ENCODE data around the gene CACNA1D.

The CACNA1D gene

DNA sequence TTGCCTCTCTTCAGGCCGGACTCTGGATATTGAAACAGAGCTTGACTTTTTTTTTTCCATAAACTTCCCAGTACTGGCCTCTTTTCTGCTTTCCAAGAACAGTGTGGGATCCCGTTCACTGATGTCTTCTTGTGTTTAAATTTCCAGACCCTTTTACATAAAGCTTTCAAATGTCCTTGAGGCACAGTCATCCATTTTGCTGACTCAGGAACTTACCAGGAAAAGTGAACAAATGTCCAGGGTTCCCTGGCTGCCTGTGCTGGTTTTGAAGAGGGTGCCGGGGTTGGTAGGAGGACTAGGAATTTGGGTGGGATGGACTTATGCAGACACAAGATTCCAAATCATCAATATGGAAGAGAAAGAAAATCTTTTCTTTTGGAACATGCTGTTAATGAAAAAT, 283.7 kb downstream of the CACNA1D start:
- no peak for DNase-seq (ENCODE audit: low read depth in 2 of 2)

DNA sequence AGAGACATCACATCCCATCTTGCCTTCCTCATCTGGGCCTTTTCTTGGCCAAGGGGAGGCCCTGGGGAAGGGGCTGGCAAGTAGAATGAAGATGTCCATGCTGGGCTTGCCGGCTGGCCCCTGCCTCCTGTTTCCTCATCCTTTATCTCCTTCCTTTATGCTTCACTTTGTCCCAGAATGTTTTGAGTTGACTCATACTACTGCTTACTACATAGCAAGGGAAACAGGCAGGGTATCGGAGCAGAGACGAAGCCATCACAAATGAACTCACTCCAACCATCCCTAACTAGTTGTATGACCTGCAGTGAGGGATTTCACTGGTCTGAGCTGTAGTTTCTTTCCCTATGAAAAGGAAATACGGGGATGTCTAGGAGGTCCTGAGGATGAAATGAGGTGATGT, 285.8 kb downstream of the CACNA1D start:
- no peak for DNase-seq (ENCODE audit: low read depth in 2 of 2)

DNA sequence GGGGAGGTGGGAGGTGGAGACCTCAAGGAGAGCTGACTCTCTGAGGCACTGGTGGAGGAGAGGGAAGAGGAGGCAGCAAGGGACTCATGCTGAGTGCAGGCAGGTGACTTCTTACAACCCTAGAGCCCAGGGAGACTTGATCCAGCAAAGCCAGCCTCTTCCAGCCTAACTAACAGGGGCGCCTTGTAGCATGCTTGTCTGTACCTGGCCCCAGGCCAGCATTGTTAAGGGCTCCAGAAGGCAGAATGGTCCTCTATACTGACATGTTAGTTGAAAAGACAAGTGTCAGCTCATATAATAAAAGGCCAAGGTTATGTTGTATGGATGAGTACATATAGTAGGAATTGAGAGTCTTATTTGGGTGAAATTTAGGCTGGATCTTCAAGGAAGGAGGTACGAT, 286.4 kb downstream of the CACNA1D start:
- DNase-seq (ENCODE audit: low read depth in 2 of 2) = no peak

DNA sequence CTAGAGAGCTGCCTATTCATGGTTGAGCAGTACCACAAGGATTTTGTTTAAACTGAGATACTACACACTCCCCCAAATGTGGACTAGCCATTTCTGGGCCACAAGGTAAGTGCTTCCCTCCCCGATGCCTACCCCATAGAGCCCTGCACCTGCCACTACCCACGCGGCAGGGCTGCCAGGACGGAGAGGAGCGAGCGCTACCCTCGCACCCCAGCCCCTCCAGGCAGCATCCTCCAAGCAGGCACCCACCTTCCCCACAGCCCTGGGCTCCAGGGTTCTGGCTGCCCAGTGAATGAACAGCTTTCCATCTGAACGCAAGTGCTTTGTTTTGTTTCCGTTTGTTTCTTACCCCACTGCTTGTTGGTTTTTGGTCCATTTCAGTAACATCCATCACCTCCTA, 292.6 kb downstream of the CACNA1D start:
- DNase-seq (ENCODE audit: low read depth in 2 of 2) = no peak

DNA sequence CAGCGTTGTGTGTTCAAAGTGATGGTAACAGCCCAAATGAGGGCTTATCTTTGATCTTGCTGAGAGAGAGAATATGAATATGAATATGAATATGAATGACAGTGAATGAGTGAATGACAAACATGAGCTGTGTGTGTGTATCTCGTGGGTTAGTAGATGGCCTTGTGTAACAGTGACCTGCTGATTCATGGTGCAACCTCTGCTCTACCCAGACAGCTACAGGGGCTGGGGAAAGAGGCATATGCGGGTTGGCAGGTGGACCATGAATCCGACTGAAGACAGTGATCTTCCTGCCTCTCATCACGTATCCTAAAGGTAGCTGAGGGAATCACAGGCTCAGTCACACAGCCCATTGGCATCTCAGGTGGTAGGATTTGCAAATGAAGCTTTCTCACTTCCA, 293.6 kb downstream of the CACNA1D start:
- DNase-seq (ENCODE audit: low read depth in 2 of 2) = no peak

DNA sequence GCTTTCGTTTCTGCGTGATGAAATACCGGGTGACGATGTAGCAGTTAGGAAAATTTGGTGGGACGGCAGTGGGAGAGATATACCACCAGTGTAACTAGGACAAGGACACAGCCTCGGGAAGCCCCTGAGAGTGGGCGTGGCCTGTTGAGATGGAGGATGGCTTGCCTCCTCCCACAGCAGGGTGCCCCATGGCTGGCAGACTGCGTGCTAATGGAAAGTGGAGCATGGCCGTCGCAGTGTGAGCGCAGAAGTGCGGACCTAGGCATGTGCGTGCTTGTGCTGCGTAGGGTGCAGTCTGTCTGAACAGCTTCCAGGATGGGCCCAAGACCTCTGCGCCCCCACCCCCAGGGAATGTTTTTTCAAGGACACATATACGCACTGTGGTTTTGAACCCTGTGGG, 295.0 kb downstream of the CACNA1D start:
- no peak for DNase-seq (ENCODE audit: low read depth in 2 of 2)

DNA sequence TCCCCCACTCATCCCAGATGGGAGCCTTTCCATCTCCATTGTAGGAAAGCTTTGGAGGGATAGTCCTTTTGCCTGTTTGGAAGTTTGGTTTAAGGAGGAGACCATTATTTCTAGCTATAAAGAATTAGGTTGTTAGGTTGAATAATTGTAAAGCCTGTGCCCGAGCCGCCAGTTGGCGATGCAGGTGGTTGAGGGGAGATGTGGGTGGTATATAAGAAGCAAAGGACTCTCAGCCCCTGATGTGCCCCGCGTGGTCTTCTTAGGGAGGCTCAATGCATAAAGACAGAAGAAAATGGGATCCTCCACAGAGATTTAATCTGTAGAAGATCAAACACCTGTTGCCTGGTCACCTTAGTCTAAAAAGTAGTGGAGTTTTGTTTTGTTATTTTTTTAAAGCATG, 296.1 kb downstream of the CACNA1D start:
- no peak for DNase-seq (ENCODE audit: low read depth in 2 of 2)

DNA sequence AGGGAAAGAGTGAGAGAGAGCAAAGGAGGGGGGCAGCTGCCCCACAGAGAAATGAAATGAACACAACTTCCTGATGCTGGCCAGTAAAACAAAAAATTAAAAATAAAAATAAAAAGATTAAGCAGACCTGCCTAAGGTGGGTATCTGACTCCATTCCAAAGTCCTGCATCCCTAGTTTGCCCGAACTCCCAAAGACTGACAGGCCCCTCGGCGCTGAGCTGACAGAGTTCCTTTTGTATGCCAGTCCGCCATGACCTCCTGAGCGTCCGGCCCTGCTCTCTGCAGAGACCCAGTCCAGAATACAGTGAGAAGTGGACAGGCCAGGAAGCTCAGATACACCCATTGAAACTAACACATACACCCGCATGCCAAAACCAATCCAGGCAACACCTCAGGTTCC, 296.9 kb downstream of the CACNA1D start:
- DNase-seq (ENCODE audit: low read depth in 2 of 2) = no peak

DNA sequence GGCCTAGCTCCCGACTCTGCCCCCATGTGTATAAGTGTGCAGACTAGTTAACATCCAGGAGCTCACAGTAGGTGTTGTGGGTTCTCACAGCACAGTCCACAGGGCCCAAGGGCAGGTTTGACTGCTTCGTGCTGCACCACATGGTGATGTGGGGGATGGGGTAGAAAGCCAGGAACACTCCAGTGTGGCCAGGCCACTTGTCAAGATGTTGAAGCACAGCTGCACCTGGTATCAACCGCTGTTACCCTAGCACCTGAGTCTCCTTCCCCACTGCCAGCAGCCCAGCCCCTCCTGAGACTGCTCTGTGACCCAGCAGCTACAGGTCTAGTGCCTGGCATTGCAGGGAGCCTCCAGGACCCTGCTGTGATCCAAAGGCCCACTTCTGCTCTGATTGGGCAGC, 298.5 kb downstream of the CACNA1D start:
- DNase-seq (ENCODE audit: low read depth in 2 of 2) = no peak

DNA sequence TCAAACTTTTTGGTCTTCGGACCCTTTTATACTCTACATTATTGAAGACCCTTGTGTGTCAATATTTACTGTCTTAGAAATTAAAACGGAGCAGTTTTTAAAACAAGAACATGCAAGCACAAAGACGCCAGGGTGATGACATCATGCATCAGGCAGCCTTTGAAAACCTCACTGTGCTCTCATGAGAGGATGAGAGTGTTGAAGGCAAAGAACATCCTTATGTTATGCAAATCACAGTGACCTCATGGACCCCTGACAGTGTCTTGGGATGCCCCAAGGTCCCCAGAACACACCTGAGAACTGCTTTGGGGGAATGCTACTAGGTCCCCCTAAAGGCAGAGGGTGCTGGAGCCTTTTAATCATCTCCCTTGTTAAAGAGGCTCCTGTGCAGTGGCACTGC, 300.2 kb downstream of the CACNA1D start:
- no peak for DNase-seq (ENCODE audit: low read depth in 2 of 2)

DNA sequence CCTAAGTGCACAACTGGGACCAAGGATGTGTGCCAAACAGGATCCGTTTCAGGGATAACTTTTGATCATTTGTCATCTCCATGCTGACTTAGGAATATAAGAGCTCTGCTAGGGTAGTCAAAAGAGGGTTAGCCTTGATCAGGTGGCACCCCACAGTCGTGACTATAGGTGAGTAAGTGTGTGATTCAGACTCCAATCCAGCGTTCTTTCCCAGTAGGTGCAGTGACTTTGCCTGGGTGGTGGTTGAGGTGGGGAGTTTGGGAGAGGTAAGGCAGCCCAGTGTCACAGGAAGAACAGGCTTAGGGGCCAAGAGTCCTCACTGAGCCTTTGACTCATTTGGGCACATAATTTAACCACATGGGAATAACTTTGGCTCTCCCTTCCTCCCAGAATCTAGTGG, 300.8 kb downstream of the CACNA1D start:
- no peak for DNase-seq (ENCODE audit: low read depth in 2 of 2)

DNA sequence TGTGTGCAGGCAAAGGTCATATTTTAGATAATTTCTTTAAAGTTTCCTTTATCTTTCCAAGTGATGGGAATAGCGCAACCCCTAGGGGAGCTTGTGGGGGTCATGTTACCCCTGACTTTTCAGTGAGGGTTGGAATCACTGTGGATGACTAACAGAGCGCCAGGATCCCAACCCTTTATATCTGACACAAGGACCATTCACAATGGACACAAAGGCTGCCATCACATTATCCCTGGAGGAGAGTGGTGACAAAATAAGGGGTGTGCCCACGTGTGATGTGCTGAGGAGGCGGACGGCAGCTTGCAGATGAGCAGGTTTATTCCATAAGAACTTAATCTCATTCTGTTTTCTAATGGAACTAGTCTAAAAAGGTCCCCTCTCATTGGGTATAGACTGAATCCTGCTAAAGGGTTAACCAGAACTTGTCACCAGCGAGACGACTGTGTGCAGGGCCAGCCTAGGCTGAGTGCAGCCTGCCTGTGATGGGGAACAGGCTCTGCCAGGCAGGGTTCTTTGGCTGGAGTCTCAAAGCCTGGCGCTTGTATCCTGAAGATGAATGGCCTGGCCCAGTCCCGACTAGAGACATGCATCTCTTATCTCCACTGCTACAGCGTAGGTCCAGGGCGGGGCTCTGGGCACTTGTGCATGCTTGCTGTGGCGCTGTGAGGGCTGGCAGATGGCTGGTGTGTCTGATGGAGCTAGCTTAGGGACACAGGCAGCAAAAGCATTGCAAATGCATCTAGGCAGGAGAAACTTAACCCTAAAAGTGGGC, 301.6 kb downstream of the CACNA1D start:
- no peak for DNase-seq (ENCODE audit: low read depth in 2 of 2)

DNA sequence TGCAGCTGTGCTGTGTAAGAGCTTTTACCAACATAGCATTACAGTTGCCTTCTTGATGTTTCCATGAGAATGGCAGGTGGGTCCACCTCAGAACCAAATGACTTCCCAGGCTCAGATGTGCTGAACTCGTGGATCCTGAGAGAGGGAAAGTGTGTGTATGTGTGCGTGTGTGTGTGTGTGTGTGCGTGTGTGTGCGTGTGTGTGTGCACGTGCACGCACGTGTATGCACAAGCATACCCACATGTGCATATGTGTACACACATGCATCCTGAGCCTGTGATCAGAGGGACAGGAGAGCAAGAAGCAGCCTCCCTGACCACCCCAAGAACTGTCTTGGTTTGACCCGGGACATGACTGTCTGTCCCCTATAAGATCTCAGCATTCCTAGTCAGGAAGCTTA, 303.7 kb downstream of the CACNA1D start:
- DNase-seq (ENCODE audit: low read depth in 2 of 2) = no peak

DNA sequence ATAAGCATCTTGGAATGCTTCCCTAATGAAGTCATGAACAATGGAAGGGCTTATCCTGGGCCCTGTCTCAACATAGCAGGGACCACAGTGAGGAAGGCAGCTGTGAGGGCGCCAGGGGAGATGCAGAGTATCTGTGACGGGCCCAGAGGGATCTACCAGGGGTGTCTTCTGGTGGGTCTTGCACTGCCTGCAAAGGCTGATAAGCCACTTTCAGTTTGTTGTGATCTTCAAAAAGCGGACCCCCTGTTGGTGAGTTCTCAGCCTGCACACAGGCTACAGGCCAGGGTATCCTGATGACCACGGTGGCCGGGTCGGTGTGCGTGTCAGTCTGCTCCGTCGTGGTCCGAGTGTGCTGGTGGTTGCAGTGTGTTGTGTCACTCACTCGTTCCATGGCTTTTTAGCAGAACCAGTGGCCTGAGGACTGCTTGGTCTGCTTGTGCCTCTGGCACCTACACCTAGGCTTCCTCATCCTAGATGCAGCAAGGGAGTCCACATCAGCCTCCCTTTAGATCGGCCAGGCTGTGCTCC, 305.0 kb downstream of the CACNA1D start:
- DNase-seq (ENCODE audit: low read depth in 2 of 2) = no peak

DNA sequence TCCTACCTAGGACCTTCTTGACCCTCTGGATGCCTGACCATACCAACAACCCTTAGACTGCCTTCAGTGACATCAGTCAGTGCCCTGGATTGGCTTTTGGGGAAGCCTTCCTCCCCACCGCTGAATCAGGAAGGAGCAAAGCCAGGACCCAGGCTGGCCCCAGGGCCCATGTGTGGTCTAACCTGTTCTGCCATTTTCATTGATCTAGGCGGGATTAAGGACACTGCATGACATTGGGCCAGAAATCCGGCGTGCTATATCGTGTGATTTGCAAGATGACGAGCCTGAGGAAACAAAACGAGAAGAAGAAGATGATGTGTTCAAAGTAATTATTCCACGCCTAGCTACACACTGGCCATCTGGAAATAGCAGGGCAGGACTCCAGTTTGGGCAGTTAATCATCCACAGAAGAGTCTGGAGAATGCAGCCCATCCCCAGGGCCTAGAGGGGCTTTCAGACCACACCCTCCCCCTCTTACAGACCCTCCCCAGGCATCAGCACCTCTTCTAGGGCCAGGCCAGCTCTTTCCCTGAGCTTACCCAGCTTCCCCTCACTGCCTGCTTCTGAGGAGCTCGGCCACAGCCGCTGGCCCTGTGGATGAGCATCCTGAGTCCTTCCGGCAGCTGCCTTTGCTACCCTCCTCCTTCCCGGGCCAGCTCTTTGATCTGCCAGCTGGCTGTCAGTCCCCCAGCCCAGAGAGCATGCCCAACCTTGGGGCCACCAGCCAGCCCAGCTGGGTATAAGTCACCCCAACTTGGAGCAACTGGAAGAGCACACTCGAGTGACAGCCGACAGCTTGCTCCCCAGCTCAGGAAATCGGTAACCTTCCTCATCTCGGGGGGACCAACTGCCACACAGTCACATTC, 305.9 kb downstream of the CACNA1D start:
- no peak for DNase-seq (ENCODE audit: low read depth in 2 of 2)

DNA sequence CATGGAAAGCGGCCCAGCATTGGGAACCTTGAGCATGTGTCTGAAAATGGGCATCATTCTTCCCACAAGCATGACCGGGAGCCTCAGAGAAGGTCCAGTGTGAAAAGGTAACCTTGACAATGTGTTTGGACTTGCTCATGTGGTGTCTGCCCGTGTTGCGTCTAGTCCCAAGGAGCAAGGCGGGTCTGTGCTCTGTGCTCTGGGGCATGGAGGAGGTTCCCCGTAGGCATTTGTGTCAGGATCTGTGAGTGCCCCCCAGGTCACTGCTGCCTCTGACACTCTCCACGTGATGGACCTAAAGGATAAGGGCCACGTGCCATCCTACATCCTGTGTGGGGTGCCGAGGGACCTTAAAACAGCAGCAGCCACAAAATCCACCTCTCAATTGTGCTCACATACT, 306.9 kb downstream of the CACNA1D start:
- no peak for DNase-seq (ENCODE audit: low read depth in 2 of 2)

DNA sequence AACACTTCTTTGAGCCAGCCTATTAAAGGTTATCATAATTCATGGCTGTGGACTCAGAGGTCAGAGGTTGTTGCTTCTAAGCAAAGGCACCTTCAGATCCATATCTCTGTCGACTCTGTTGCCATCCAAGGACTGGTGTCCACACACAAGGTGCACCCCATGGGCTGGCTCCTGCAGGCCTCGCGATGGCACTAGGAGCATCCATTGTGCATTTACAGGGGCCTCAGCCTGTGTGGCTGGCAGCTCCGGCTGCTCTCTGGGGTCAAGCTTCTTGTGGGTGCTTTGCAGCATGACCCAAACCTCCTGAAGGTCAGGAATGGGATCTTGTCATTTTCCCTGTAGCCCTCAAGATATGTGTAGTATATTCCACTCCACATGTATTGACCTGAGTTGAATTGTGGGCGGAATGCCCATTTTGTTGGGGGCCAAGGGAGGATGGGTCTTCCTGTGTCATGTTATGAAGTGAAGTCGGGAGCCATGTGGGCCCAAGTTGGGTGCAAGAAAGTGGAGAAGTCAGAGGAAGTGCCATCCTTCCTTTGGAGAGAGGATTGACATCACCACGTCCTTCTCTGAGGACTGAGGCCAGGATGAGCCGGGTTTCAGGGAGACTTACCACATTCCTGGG, 308.0 kb downstream of the CACNA1D start:
- DNase-seq (ENCODE audit: low read depth in 2 of 2) = no peak

DNA sequence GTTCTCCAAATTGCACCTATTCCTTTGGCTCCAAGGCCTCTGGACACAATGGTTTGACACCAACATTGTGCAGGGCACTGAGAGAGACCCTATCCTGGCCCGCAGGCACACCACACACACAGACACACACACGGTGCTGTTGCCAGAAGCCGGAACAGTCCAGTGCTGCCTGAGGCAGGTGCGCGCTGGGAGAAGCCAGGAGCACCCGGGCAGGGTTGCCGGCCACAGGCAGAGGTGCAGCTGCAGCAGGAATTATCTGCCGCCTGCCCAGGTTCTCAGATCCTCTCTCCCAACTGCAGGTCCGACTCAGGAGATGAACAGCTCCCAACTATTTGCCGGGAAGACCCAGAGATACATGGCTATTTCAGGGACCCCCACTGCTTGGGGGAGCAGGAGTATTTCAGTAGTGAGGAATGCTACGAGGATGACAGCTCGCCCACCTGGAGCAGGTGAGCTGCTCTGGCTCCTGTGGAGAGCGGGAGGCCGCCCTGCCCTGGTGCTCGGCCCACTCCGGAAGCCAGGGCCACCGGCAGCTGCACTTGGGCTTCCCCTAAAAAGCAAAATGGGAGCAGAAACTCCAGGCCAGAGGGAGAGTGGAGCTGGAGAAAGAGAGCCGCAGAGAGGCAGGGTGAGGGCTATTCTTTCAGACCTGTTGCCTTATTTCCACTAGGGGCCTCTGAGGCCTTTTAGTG, 308.9 kb downstream of the CACNA1D start:
- no peak for DNase-seq (ENCODE audit: low read depth in 2 of 2)

DNA sequence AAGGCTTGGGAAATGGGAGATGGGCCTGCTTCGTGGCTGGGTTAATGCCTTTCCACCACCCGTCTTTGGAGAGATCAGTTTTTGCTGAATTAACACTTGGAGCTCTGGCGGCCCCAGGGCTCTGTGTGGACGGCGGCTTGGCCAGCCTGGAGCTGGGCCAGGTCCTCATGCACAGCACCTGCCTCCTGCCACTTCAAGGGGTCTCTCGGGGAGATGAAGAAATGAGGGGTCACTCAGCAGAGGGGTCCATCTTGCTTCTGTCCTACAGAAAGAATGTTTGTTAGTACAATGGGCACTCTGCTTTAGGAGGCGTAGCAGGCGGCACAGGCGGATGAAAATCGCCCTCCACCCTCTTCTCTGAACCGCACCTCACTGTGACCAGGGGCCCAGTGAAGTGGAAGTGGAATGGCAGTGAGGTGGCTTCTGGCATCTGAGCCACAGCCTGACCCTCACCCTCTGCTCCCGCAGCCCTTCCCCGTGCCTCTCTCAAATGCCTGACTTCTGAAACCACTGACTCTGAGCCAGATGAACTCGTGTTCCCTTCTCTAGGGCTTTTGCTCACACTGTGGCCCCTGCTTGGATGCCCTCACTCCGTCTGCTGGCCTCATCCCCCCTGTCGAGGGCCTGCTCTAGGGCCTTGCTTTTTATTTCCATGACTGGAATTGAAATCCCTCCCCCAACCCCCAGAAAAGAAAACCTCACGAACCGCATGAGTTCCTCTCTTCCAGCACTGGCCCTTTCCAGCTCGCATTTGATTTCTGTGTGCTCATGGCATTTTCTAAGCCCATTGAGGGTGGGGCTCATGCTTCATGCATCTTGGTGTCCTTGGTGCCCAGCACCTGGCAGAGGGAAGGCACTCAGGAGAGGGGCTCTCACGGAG, 309.6 kb downstream of the CACNA1D start:
- DNase-seq (ENCODE audit: low read depth in 2 of 2) = no peak

DNA sequence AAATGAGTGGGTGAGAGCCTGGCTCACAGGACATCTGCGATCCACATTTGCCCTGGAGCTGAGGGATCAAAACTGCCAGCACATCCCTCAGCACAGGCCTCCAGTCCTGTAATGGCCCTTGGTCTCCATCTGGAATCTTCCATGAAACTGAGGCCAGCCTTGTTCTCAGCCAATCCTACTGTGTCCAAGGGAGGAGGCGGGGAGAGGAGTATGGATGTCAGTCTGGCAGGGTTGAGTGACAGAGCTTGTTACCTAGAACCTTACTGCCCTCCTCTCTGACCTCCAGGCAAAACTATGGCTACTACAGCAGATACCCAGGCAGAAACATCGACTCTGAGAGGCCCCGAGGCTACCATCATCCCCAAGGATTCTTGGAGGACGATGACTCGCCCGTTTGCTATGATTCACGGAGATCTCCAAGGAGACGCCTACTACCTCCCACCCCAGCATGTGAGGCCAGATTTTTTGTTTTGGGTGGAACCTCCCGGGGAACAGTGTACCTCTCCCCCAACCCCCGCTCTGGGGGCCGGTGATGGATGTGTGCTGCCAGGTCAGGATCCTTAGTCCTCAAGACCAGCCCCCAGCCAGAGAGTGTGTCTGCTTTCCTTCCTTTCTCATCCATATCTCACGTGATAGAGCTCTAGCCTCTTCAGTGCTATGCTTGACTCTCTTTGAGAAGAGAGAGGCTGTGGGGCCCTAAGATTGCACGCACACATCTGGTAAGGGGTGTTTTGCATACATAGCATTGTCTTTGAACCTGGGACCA, 310.5 kb downstream of the CACNA1D start:
- no peak for DNase-seq (ENCODE audit: low read depth in 2 of 2)
